Stimulated activated CD4-positive, alpha-beta T cell treated with anti-CD3 and anti-CD28 coated beads, Interleukin-2, amount 100 ng/mL, for 48 hours (primary cell): Measurements from ENCODE around the gene MINDY1.

Experiments used
- DNase-seq, 2 donors: peaks; one replicate each; pipeline ENCODE4 v3.0.0-alpha.2; 2020

The MINDY1 gene

GRCh38 chr1:151006327-151007052 lies at the start of gene MINDY1:
Gene MINDY1 (minus strand): TSS chr1:151006902. CDS start chr1:151002617, 4,285 bp downstream.
- peak in 1 of 2 donors; percentile 33 for DNase-seq

DNA sequence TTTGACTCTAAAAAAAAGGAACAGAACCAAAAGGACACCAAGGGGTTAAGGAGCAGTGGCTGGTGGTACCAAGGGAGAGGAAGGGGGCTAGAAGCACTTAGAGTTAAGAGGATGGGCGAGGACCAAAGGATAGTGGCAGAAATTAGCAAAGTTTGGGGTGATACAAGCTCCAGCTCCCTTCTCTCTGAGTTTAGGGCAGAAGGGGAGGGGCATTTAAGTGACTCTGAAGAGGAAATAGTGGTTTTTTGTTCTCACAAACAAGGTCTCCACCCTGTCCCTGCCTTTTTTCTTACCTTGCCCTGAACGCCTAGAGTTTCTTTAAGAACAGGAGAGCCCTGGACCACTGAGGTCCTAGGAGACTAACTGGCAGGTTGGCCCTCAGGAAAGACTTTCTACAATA lies 49.4 kb upstream of the MINDY1 start:
- no peak for DNase-seq

DNA sequence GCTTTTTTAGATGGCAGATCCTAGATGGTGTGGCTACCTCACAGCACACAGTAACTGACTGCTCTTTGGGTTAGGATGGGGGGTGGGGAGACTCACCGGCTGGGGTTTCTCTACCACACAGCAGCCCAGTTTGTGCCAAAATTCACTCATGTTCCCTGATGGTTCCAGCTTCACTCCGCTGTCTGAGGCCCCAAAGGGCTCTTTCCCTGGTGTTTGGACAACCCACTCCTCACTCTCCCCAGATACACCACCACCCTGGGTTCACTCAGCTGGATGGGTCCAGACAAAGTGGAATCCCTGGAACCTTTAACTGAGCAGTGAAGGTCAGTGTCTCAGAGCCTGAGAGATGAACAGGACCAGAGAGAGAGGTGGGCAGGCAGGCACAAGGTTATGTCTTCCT lies 48.9 kb upstream of the MINDY1 start:
- DNase-seq: no peak

GRCh38 chr1:151054971-151055547 lies 48.4 kb upstream of the MINDY1 start:
- no peak for DNase-seq

GRCh38 chr1:151051356-151052009 lies 44.8 kb upstream of the MINDY1 start:
- DNase-seq: no peak

- DNase-seq: no peak
Observed at GRCh38 chr1:151050051-151050688, 43.5 kb upstream of the MINDY1 start.

DNA sequence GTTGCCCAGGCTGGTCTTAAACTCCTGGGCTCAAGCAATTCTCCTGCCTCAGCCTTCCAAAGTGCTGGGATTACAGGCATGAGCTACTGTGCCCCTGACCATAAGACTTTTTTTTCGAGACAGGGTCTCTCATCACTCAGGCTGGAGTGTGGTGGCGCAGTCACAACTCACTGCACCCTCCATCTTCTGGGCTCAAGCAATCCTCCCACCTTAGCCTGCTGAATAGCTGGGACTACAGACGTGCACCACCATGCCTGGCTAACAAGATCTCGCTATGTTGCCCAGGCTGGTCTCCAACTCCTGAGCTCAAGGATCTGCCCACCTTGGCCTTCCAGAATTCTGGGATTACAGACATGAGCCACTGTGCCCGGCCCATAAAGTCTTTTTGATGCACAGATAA lies 42.8 kb upstream of the MINDY1 start:
- no peak for DNase-seq

- DNase-seq: no peak
Observed at GRCh38 chr1:151048645-151049032, 41.9 kb upstream of the MINDY1 start.

DNA sequence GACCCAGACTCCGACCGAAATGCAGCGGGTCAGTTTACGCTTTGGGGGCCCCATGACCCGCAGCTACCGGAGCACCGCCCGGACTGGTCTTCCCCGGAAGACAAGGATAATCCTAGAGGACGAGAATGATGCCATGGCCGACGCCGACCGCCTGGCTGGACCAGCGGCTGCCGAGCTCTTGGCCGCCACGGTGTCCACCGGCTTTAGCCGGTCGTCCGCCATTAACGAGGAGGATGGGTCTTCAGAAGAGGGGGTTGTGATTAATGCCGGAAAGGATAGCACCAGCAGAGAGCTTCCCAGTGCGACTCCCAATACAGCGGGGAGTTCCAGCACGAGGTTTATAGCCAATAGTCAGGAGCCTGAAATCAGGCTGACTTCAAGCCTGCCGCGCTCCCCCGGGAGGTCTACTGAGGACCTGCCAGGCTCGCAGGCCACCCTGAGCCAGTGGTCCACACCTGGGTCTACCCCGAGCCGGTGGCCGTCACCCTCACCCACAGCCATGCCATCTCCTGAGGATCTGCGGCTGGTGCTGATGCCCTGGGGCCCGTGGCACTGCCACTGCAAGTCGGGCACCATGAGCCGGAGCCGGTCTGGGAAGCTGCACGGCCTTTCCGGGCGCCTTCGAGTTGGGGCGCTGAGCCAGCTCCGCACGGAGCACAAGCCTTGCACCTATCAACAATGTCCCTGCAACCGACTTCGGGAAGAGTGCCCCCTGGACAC lies 41.4 kb upstream of the MINDY1 start:
- DNase-seq: peak in 1 of 2 donors; percentile 44

DNA sequence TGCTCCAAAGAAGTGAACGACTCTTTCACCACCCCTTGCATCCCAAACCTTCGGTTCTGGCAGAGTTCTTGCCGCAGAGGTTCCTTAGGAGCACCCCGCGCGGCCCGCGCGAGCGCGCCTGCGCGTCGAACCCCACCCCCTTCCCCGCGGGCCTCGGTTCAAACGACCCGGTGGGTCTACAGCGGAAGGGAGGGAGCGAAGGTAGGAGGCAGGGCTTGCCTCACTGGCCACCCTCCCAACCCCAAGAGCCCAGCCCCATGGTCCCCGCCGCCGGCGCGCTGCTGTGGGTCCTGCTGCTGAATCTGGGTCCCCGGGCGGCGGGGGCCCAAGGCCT lies 40.9 kb upstream of the MINDY1 start, which contains the start of gene C1orf56:
Gene C1orf56 (plus strand): TSS at position 161 of the 334 bp plus-strand sequence. CDS start 97 bp downstream, at position 258.
- DNase-seq: peak in 1 of 2 donors; percentile 51

DNA sequence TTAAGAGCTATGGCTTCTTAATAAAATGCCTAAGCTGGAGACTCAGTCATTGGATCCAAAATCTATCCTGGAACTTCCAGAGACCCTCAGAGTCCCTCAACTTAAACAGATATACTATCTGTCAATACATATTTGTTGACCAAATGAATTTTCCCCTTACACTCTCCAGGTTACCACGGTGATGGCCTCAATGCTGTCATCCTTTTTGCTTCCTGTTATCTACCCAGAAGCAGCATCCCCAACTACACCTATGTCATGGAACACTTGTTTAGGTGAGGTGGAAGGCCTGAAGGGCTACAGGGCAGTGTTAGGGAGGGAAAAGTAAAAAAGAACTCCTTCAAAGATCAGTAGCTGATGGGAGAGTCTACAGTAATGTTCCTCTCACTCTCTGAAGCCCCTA lies 36.5 kb upstream of the MINDY1 start:
- DNase-seq: no peak

DNA sequence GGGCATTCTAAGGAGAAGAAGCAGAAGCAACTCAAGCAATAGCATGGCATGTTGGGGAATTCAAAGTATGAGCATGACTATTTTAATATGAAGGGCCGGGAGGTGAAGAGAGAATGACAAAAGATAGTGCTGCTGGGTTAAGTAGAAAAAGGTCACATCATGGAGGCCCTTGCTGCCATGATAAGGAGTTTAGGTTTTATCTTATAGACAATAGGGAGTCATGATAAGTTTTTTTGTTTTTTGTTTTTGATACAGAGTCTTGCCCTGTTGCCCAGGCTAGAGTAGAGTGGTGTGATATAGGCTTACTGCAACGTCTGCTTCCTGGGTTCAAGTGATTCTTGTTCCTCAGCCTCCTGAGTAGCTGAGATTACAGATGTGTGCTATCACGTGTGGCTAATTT lies 32.8 kb upstream of the MINDY1 start:
- DNase-seq: no peak

- DNase-seq: no peak
Observed at GRCh38 chr1:151037032-151037431, 30.3 kb upstream of the MINDY1 start.

DNA sequence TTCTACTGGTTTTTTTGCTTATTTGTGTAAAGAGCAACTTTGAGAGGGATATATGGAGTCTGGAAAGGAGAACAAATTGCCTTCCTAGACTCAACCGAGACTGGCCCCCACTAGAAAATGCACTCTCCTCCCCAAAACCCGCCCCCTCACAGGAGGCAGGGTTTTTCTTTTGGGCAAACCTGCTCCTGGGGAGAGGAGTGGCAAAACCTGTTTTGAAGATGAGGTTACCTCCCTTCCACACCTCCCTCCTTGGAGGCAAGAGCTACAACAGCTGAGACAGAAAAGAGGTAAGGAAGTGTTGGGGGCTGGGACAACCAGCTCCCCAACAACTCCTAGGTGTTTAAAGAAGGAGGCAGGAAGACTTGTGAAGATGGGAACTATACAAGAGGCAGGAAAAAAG lies 29.7 kb upstream of the MINDY1 start, which contains the start of gene BNIPL:
Gene BNIPL (plus strand): TSS at position 231 of the 400 bp plus-strand sequence. CDS start 140 bp downstream, at position 371.
- DNase-seq: no peak

GRCh38 chr1:151035167-151035566 lies 28.5 kb upstream of the MINDY1 start:
- no peak for DNase-seq

GRCh38 chr1:151032164-151032563 lies 25.5 kb upstream of the MINDY1 start:
- DNase-seq: no peak

- DNase-seq: no peak
Observed at GRCh38 chr1:151026460-151026859, 19.8 kb upstream of the MINDY1 start.

DNA sequence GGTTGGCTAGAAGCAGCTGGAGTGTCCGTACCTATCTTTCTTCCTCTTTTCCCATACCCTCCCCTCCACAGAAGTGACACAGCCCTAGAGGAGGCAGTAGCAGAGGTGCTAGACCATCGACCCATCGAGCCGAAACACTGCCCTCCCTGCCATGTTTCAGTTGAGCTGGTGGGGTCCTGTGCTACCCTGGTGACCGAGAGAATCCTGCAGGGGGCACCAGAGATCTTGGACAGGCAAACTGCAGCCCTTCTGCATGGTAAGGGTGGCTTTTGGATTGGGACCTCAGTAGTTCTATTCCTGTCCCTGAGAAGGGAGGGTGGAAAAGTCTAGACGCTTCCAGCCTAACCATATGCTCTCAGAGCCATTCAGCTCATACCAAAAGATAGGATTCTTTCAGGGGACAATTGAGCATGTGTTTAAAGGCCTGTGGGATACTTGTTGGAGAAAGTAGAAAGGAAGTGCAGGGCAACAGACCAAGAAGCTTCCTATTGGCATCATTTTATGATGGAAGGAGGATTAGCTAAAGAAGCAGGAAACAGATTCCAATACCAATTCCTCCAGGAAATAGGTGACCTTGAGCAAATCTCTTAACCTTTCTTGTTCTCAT lies 17.9 kb upstream of the MINDY1 start:
- DNase-seq: peak; percentile 77 to 82

- DNase-seq: no peak
Observed at GRCh38 chr1:151013518-151013917, 6.8 kb upstream of the MINDY1 start.

DNA sequence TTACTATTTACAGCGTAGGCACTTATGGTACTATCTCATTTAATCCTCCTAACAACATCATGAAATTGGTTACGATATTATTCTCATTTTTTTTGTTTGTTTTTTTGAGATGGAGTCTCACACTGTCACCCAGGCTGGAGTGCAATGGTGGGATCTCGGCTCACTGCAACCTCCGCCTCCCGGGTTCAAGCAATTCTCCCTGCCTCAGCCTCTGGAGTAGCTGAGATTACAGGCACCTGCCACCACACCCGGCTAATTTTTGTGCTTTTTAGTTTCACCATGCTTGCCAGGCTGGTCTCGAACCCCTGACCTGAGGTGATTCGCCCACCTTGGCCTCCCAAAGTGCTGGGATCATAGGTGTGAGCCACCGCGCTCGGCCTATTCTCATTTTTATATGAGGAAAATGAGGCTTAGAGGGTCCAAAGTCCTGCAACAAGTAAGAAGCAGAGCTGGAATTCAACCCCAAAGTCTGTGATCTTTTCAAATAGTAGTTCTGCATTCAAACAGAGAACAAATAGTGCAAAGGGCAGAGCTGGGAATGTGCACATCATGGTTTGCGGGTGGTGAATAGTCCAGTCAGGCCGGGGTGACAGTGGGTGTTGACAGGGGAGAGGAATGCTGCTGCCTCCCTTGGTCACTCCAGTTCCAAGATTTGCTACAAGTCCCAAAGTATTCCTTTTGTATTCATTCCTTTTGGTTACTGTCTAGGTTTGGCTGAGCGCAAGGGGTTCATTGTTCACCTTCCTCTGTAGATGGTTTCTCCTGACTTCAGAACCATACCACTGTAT lies 6.2 kb upstream of the MINDY1 start:
- no peak for DNase-seq

DNA sequence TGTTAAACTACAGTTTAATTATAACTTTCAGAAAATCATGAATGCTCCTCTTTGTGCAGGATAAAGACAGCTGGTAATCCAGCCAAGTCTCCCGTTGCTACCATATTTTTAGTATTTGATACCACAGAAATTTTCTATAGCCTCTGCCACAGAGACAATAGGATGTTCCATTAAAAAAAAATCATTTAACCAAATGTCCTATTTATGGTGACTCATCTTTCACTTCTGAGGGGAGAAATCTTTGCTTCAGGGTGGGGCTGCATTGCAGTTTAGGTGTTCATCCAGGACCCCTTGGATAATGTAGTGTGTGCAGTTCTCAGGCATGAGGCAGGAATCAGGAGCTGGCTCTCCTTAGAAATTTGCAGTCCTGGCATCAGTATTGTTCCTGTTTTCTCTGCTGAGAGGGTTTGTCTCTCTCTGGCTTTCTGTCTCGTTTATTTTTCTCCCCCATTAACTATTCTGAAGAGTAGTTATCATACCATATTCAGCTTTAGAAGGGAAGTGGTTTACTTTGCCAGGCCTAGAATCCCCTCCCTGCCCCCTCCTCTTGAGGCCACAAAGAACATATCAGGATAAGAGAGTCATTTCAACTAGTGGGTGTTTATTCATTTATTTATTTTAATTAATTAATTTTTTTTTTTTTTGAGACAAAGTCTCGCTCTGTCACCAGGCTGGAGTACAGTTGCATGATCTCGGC lies 4.6 kb upstream of the MINDY1 start:
- DNase-seq: no peak
